Measurements from ENCODE around the gene GNG14.

The GNG14 gene

DNA sequence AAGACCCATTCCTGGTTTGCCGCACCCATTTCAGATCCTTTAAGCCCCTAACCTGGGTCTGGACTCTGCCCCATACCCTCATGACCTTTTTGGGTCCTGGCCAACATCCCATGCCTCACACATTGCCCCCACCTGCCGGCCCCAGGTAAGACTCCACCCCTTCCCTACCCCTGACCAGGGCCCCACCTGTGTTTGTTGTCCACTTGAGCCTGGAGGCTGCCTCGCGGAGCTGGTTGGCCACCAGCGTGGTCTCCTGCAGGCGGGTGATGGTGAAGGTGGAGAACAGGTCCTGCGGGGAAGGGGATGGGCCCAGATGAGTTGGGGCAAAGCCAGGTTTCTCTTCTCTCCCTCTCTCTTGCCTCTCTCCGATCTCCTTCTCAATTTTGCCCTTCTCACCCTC lies 40.8 kb upstream of the GNG14 start:
- H3K4me3 ChIP-seq (ENCODE audit: low read depth, low read length), result no peak overlapping the region
- TF ChIP-seq, protein P1, sequence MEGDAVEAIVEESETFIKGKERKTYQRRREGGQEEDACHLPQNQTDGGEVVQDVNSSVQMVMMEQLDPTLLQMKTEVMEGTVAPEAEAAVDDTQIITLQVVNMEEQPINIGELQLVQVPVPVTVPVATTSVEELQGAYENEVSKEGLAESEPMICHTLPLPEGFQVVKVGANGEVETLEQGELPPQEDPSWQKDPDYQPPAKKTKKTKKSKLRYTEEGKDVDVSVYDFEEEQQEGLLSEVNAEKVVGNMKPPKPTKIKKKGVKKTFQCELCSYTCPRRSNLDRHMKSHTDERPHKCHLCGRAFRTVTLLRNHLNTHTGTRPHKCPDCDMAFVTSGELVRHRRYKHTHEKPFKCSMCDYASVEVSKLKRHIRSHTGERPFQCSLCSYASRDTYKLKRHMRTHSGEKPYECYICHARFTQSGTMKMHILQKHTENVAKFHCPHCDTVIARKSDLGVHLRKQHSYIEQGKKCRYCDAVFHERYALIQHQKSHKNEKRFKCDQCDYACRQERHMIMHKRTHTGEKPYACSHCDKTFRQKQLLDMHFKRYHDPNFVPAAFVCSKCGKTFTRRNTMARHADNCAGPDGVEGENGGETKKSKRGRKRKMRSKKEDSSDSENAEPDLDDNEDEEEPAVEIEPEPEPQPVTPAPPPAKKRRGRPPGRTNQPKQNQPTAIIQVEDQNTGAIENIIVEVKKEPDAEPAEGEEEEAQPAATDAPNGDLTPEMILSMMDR (IDR thresholded peaks at IDR 0.05; ENCODE audit: borderline replicate concordance, insufficient read depth, low read depth, low read length), result no peak

GRCh38 chr19:12647490-12648071 lies 40.2 kb upstream of the GNG14 start:
- TF ChIP-seq, protein P1 (IDR thresholded peaks at IDR 0.05; ENCODE audit: borderline replicate concordance, insufficient read depth, low read depth, low read length), result no peak
- no peak overlapping the region for H3K4me3 ChIP-seq (ENCODE audit: low read depth, low read length)

DNA sequence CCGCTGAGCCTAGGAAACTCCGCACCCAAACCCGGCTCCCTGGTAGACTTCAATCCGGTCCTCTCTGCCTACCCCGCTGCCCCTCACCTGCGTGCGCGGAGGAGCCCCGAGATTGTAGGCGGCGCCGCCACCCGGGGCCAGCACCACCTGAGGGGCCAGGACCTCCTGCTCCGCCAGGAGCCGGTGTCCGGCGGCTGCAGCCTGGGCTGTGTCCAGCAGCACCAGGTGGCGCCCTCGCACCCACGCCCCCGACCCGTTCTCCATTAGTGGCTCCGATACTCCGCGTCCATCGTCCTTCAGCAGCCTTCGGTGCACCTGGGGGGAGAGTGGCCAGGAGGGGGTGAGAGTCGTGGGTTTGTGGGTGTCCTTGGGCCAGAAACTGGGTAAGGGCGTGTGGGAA lies 39.7 kb upstream of the GNG14 start:
- TF ChIP-seq, protein P1 (IDR thresholded peaks at IDR 0.05; ENCODE audit: borderline replicate concordance, insufficient read depth, low read depth, low read length), result no peak
- no peak overlapping the region for H3K4me3 ChIP-seq (ENCODE audit: low read depth, low read length)

- TF ChIP-seq, protein P1 (IDR thresholded peaks at IDR 0.05; ENCODE audit: borderline replicate concordance, insufficient read depth, low read depth, low read length), result no peak
- no peak overlapping the region for H3K4me3 ChIP-seq (ENCODE audit: low read depth, low read length)
Observed at GRCh38 chr19:12649941-12650340, 37.9 kb upstream of the GNG14 start.

- TF ChIP-seq, protein P1 (IDR thresholded peaks at IDR 0.05; ENCODE audit: borderline replicate concordance, insufficient read depth, low read depth, low read length), result no peak
Observed at GRCh38 chr19:12652219-12652618, 35.6 kb upstream of the GNG14 start.

GRCh38 chr19:12655546-12655945 lies 32.3 kb upstream of the GNG14 start:
- TF ChIP-seq, protein P1 (IDR thresholded peaks at IDR 0.05; ENCODE audit: borderline replicate concordance, insufficient read depth, low read depth, low read length), result no peak
- no peak overlapping the region for H3K4me3 ChIP-seq (ENCODE audit: low read depth, low read length)

More at GRCh38 chr19:12652219-12652618, 35.6 kb upstream of the GNG14 start:
- H3K4me3 ChIP-seq (ENCODE audit: low read depth, low read length), result no peak overlapping the region

DNA sequence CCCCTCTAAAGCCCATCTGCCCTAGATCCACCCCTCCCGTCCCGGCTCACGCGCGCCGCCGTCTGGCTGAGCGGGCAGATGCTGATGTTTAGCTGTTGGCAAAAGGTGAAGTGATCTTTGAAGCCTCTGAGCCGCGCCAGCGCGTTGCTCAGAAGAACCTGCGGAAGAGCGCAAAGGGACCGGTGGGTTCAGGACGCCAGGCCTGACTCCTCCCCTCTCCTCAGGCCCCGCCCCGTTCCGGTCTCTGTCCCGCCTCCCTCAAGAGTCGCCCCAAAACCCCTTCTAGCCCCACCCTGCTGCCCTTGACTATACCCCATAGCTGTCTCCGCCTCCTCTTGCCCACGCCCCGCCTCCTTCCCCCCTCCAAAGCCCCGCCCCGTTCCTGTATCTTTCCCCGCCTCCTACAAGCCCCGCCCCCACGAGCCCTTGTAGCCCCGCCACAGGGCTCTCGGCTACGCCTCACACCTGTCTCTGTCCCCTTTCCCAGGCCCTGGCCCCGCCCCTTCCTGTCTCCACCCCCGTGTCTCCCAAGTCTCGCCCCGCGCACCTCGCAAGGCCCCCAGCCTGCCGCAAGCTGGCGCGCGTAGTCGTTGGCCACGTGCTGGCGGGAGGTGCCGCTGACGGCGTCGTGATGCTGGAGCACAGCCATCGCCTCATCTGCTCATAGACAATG lies 30.8 kb upstream of the GNG14 start:
- H3K4me3 ChIP-seq (ENCODE audit: low read depth, low read length), result no peak overlapping the region

More for the DNA sequence above, 30.8 kb upstream of the GNG14 start:
- TF ChIP-seq, protein P1 (IDR thresholded peaks at IDR 0.05; ENCODE audit: borderline replicate concordance, insufficient read depth, low read depth, low read length), result no peak

Measured in GM12875 (cell line).